C4-2B (cell line): ENCODE results near the gene MAN2A1.

Source experiments
- CTCF ChIP-seq: fragments of 450-650 bp; conservative IDR thresholded peaks from 2 replicates; pipeline ENCODE4 v1.5.1; 2017; ENCODE audit warnings: mild to moderate bottlenecking
- ZFX ChIP-seq: fragments of 450-650 bp; IDR thresholded peaks from 2 replicates; pipeline ENCODE4 v1.6.1; 2017

GRCh38 chr5:109907731-109908130 lies 218.0 kb downstream of the MAN2A1 start:
- TF ChIP-seq CTCF (no peak), ZFX (no peak)
